ENCODE measurements around the gene KNSTRN. TPM values are rescaled to one million over a fixed set of nuclear protein-coding genes. Genes with fewer than 3 reads are reported as not detected.

KNSTRN gene
- polyA plus RNA-seq, 12 donors: 14.1 to 25.8 (median 19.8) TPM; not detected in 1

Other genes starting within 250 kb of the KNSTRN start
- gene BUB1B, start 221.7 kb upstream of the KNSTRN start, polyA plus RNA-seq (ENCODE audit: insufficient read length in 12 of 12): 10 to 100 TPM in 10 of 12 donors, 1 to 10 TPM in 1, not detected in 1; 7.8 to 27.8 (median 16.0) TPM
- 1 to 10 TPM in 3 of 12 donors, under 1 TPM in 7, not detected in 2; 0.15 to 8.2 (median 0.51) TPM for gene PAK6, start 143.7 kb upstream of the KNSTRN start, polyA plus RNA-seq (ENCODE audit: insufficient read length in 12 of 12)
- under 1 TPM in 3 of 12 donors, not detected in 9; 0.14 to 0.45 (median 0.36) TPM for gene ANKRD63, start 99.7 kb upstream of the KNSTRN start, polyA plus RNA-seq (ENCODE audit: insufficient read length in 12 of 12)
- gene PLCB2, start 74.8 kb upstream of the KNSTRN start, polyA plus RNA-seq (ENCODE audit: insufficient read length in 12 of 12): 10 to 100 TPM in 2 of 12 donors, 1 to 10 TPM in 9, not detected in 1; 5.2 to 36.6 (median 7.5) TPM
- gene INAFM2, start 59.0 kb upstream of the KNSTRN start, polyA plus RNA-seq (ENCODE audit: insufficient read length in 12 of 12): 10 to 100 TPM in 10 of 12 donors, 1 to 10 TPM in 1, not detected in 1; 9.2 to 17.8 (median 13.6) TPM
- gene CCDC9B, start 41.8 kb upstream of the KNSTRN start, polyA plus RNA-seq (ENCODE audit: insufficient read length in 12 of 12): 100 to 1,000 TPM in 1 of 12 donors, 10 to 100 TPM in 10, 1 to 10 TPM in 1; 7.4 to 119 (median 19.4) TPM
- gene PHGR1, start 31.7 kb upstream of the KNSTRN start, polyA plus RNA-seq (ENCODE audit: insufficient read length in 12 of 12): 100 to 1,000 TPM in 1 of 12 donors, under 1 TPM in 1, not detected in 10; 0.66 to 310 TPM
- gene DISP2, start 24.5 kb upstream of the KNSTRN start, polyA plus RNA-seq (ENCODE audit: insufficient read length in 12 of 12): 1 to 10 TPM in 6 of 12 donors, under 1 TPM in 4, not detected in 2; 0.27 to 2.7 (median 1.1) TPM
- gene IVD, start 23.1 kb downstream of the KNSTRN start, polyA plus RNA-seq (ENCODE audit: insufficient read length in 12 of 12): 10 to 100 TPM in 11 of 12 donors, not detected in 1; 43.8 to 68.7 (median 52.2) TPM
- gene BAHD1, start 58.2 kb downstream of the KNSTRN start, polyA plus RNA-seq (ENCODE audit: insufficient read length in 12 of 12): 10 to 100 TPM in 11 of 12 donors, not detected in 1; 14.7 to 30.8 (median 20.5) TPM
- gene CHST14, start 88.3 kb downstream of the KNSTRN start, polyA plus RNA-seq (ENCODE audit: insufficient read length in 12 of 12): 10 to 100 TPM in 11 of 12 donors, not detected in 1; 29.3 to 44.7 (median 34.1) TPM
- 10 to 100 TPM in 11 of 12 donors, not detected in 1; 15.4 to 23.5 (median 17.9) TPM for gene CCDC32, start 182.3 kb downstream of the KNSTRN start, polyA plus RNA-seq (ENCODE audit: insufficient read length in 12 of 12)
- gene RPUSD2, start 186.6 kb downstream of the KNSTRN start, polyA plus RNA-seq (ENCODE audit: insufficient read length in 12 of 12): 10 to 100 TPM in 1 of 12 donors, 1 to 10 TPM in 10, not detected in 1; 5.4 to 10.7 (median 7.4) TPM
- gene KNL1, start 211.5 kb downstream of the KNSTRN start, polyA plus RNA-seq (ENCODE audit: insufficient read length in 12 of 12): 10 to 100 TPM in 9 of 12 donors, 1 to 10 TPM in 2, not detected in 1; 5.9 to 57.9 (median 13.2) TPM